Measurements from ENCODE around the gene PALD1. TPM values are rescaled to one million over a fixed set of nuclear protein-coding genes. Genes with fewer than 3 reads are reported as not detected.
"Not testable (repeated sequence)": the region's sequence is repeated elsewhere in the genome, so short reads cannot be mapped to it uniquely, and the experiment has no call there.

PALD1 gene
- total RNA-seq, 4 donors from 2014 or later: 6.2 to 12.1 (median 7.7) TPM

DNA sequence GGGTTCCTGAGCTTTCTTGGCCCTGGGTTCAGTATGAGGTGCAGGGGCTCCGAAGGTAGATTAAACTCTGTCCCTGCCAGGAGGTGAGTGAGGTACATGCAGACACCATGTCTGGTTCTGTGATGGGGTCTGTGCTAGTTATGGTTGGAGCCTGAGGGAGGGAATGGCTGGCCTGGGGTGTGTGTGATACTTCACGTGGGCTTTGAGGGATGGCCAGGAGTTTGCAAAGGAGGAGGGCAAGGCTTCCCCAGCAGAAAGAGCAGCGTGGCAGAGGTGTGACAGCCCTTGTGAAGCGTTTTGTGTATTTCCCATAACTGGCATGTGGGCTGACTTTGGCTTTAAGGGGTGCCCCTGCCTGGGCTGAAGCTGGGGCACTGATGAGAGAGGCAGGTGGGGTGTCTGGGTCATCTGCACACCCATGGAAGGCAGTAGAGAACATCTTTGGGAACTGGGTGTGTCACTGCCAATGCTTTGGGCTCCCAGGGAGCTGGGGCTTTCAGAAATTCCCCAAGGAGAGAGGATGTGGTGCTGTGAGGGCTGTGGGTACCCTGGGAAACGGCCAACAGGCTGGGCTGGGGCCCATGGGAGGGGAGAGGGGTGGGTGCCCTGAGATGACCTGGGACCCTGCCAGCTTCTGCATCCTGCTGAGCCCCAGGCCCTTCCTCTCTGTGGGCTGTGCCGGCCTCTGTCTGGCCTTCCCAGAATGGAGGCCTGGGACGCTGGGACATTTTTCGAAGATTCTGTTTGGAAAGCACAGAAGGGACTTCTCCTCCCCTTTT is 4.6 kb downstream of the PALD1 start:
- 55% methylated on average over 8 of the region's 8 CpGs for WGBS

DNA sequence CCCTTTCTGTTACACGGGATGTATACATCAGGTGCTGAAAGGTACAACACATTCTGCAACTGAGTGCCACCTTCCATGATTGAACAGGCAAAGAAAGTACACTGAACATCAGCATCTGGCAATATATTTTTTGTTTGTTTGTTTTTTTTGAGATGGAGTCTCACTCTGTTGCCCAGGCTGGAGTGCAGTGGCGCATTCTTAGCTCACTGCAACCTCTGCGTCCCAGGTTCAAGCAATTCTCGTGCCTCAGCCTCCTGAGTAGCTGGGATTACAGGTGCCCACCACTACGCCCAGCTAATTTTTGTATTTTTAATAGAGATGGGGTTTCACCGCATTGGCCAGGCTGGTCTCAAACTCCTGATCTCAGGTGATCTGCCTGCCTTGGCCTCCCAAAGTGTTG is 5.3 kb downstream of the PALD1 start:
- H3K27ac ChIP-seq; H3K36me3 ChIP-seq; H3K4me3 ChIP-seq; DNase-seq (ENCODE audit: low spot score in 2 of 2); H3K27me3 ChIP-seq; H3K9me3 ChIP-seq: not testable (repeated sequence)
- H3K4me1 ChIP-seq: peaks cover 40% of the 10 kb centered on the region
- WGBS: 96% methylated on average over 6 of the region's 6 CpGs

More for the DNA sequence above, 4.6 kb downstream of the PALD1 start:
- no peak for DNase-seq (ENCODE audit: low spot score in 2 of 2)
- Histone ChIP-seq H3K36me3 (no peaks in the 10 kb centered on the region), H3K9me3 (no peaks in the 10 kb centered on the region), H3K27ac (no peak overlapping the region), H3K4me1 (peaks cover 47% of the 10 kb centered on the region), H3K4me3 (no peak overlapping the region), H3K27me3 (no peaks in the 10 kb centered on the region)
- no peak for TF ChIP-seq EP300 (IDR thresholded peaks at IDR 0.05)
- TF ChIP-seq POLR2AphosphoS5 (IDR thresholded peaks at IDR 0.05): no peak
- TF ChIP-seq POLR2A (IDR thresholded peaks at IDR 0.05): no peak
- TF ChIP-seq, protein P1, sequence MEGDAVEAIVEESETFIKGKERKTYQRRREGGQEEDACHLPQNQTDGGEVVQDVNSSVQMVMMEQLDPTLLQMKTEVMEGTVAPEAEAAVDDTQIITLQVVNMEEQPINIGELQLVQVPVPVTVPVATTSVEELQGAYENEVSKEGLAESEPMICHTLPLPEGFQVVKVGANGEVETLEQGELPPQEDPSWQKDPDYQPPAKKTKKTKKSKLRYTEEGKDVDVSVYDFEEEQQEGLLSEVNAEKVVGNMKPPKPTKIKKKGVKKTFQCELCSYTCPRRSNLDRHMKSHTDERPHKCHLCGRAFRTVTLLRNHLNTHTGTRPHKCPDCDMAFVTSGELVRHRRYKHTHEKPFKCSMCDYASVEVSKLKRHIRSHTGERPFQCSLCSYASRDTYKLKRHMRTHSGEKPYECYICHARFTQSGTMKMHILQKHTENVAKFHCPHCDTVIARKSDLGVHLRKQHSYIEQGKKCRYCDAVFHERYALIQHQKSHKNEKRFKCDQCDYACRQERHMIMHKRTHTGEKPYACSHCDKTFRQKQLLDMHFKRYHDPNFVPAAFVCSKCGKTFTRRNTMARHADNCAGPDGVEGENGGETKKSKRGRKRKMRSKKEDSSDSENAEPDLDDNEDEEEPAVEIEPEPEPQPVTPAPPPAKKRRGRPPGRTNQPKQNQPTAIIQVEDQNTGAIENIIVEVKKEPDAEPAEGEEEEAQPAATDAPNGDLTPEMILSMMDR (IDR thresholded peaks at IDR 0.05): no peak

DNA sequence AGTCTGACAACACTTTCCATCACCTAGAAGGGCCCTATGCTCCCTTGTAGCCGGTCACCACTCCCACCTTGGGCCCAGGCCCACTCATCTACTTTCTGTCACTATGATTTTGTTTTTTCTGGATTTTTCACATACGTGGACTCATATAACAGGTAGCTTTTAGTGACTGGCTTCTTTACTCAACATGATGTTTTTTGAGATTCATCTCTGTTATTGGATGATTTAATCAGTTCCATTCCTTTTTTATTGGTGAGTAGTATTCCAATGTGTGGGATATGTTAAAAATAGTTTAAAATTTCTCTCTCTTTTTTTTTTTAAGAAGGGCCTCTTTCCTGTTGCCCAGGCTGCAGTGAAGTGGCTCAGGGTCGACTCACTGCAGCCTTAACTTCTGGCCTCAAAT is 9.3 kb downstream of the PALD1 start:
- H3K9me3 ChIP-seq: no peaks in the 10 kb centered on the region
- no peaks in the 10 kb centered on the region for H3K36me3 ChIP-seq
- no peak for TF ChIP-seq POLR2AphosphoS5 (IDR thresholded peaks at IDR 0.05)
- TF ChIP-seq POLR2A (IDR thresholded peaks at IDR 0.05): no peak
- TF ChIP-seq EP300 (IDR thresholded peaks at IDR 0.05): no peak
- TF ChIP-seq, protein P1 (IDR thresholded peaks at IDR 0.05): no peak
- no peak for DNase-seq (ENCODE audit: low spot score in 2 of 2)
- H3K27me3 ChIP-seq: no peaks in the 10 kb centered on the region
- 86% methylated on average over 3 of the region's 3 CpGs for WGBS
- H3K4me3 ChIP-seq: no peak overlapping the region
- H3K4me1 ChIP-seq: peaks cover 5% of the 10 kb centered on the region
- H3K27ac ChIP-seq: no peak overlapping the region

DNA sequence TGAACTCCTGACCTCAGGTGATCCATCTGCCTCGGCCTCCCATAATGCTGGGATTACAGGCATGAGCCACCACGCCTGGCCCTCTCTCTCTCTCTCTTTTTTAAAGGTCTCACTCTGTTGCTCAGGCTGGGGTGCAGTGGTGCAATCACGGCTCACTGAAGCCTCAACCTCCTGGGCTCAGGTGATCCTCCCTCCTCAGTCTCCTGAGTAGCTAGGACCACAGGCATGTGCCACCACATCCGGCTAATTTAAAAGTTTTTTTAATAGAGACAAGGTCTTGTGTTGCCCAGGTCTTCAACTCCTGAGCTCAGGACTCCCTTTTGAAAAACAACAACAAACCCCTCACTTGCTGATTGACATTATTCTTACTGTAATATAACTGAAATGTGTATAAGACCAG is 11.6 kb downstream of the PALD1 start:
- TF ChIP-seq POLR2A (IDR thresholded peaks at IDR 0.05) (no peak), EP300 (IDR thresholded peaks at IDR 0.05) (no peak), POLR2AphosphoS5 (IDR thresholded peaks at IDR 0.05) (no peak)
- TF ChIP-seq, protein P1 (IDR thresholded peaks at IDR 0.05): no peak
- peaks cover 9% of the 10 kb centered on the region for H3K4me1 ChIP-seq
- H3K27ac ChIP-seq: no peak overlapping the region

DNA sequence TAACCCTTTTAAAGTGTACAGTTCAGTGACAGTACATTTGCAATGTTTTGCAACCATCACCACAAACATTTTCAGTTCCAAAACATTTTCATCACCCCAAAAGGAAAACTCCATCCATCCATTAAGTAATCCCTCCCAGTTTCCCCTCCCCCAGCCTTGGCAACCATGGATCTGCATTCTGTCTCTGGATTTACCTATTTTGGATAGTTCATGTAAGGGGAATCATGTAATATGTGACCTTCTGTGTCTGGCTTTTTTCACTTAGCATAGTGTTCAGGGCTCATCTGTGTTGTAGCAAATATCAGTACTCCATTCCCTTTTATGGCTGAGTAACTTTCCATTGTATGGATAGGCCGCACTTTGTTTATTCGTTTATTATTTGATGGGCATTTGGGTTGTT is 13.0 kb downstream of the PALD1 start:
- peaks cover under 1% of the 10 kb centered on the region for H3K27me3 ChIP-seq
- 93% methylated on average over 2 of the region's 2 CpGs for WGBS
- no peak for DNase-seq (ENCODE audit: low spot score in 2 of 2)
- no peaks in the 10 kb centered on the region for H3K36me3 ChIP-seq
- TF ChIP-seq EP300 (IDR thresholded peaks at IDR 0.05) (no peak), POLR2AphosphoS5 (IDR thresholded peaks at IDR 0.05) (no peak), POLR2A (IDR thresholded peaks at IDR 0.05) (no peak)
- TF ChIP-seq, protein P1 (IDR thresholded peaks at IDR 0.05): no peak
- H3K4me3 ChIP-seq: no peak overlapping the region
- H3K4me1 ChIP-seq: peaks cover 9% of the 10 kb centered on the region
- no peak overlapping the region for H3K27ac ChIP-seq
- H3K9me3 ChIP-seq: no peaks in the 10 kb centered on the region

More for the DNA sequence above, 11.6 kb downstream of the PALD1 start:
- Histone ChIP-seq H3K9me3 (no peaks in the 10 kb centered on the region), H3K4me3 (no peak overlapping the region), H3K36me3 (no peaks in the 10 kb centered on the region), H3K27me3 (no peaks in the 10 kb centered on the region)
- WGBS: 93% methylated on average over 4 of the region's 4 CpGs
- DNase-seq (ENCODE audit: low spot score in 2 of 2): no peak

Measured in suprapubic skin (tissue), 4 donors.